Pulmonary artery endothelial cell (primary cell): Measurements from ENCODE around the gene FAM170A. TPM values are rescaled to one million over a fixed set of nuclear protein-coding genes. Genes with fewer than 3 reads are reported as not detected.

Source experiments
- DNase-seq: peaks from one replicate; pipeline ENCODE4 v3.0.0-alpha.2; 2011; ENCODE audit warnings: low read depth, low spot score
- total RNA-seq: library from RNA; depleted of rRNA; stranded (reverse); fragments of >200 nt; gene quantifications from 2 replicates; pipeline ENCODE4 v1.2.3, GENCODE V29; 2014

FAM170A gene, protein sequence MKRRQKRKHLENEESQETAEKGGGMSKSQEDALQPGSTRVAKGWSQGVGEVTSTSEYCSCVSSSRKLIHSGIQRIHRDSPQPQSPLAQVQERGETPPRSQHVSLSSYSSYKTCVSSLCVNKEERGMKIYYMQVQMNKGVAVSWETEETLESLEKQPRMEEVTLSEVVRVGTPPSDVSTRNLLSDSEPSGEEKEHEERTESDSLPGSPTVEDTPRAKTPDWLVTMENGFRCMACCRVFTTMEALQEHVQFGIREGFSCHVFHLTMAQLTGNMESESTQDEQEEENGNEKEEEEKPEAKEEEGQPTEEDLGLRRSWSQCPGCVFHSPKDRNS
- not detected in 2 replicates for total RNA-seq

DNA sequence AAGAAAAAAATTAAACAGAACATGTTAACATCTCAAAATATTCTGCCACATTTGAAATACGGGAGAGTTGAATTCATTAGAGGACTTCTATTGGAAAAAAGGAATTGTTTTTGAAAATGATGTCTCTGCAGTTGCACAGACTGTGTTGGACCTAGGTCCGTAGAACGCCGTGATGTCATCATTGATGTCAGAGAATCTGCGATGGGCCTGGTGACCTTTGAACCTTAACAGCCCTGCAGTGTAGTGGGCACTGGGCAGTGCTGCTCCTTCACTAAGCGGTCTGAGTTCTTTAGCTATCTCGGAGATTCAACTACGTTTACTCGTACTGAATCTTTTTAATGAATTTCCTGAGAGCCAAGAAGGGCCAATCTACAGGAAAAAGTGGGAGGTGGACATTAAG, at the start of gene FAM170A:
FAM170A (plus strand) TSS at position 220 of the 400 bp plus-strand sequence. CDS start 211 bp downstream, outside the sequence.
- no peak for DNase-seq

DNA sequence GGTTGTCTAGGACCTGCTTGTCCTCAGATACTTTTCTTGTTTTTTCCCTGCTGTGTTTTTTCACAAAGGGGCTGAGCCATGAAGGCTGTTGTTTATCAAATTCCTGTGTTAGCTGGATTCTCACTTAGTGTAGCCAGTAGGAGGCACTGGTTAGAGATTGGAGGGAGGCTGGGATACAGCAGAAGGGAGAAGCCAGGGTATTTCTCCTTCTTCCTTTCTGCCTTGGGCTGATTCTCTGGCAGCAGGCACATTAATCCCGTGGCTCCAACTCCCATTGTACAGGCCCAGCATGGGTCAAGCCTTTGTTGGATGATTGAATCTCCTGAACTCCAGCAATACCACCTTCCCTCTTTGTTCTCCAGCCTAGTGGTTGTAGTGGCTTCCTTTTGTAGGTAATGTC, 46.4 kb upstream of the FAM170A start:
- no peak for DNase-seq

DNA sequence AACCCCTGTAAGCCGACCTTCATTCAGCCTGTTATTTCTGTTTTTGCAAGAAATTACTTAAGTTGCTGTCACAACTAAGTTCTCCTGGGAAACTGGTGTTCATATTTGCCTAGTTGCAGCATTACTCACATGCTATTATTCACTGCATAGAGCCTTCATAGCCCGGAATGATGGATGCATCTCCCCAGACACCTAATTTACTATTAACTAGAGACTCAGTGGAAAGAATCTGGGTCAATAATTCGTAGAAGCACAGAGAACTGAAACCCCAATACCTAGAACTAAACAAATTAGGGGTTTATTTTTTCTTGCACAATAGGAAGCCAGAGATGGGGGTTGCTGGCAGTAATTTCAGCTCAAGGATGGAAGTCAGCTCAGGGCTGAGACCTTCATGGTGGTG, 45.7 kb upstream of the FAM170A start:
- DNase-seq: no peak

DNA sequence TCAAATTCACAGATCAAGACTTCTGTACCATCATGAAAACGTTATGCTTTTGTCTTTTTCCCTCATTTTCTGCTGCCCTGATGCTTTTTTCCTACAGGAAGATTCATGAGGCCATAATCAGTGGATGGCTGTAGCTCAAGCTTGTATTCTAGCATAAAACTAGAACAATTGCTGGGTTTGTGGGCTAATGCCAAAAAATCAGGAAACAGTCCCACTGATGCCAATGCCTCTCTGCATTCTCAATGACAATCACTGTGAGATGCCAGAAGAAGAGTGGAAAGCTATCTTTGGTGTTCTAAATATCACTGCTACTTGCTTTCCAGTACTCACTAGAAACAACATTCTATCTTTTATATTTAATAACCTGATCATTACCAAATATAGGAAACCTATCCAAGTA, 33.3 kb upstream of the FAM170A start:
- DNase-seq: no peak

DNA sequence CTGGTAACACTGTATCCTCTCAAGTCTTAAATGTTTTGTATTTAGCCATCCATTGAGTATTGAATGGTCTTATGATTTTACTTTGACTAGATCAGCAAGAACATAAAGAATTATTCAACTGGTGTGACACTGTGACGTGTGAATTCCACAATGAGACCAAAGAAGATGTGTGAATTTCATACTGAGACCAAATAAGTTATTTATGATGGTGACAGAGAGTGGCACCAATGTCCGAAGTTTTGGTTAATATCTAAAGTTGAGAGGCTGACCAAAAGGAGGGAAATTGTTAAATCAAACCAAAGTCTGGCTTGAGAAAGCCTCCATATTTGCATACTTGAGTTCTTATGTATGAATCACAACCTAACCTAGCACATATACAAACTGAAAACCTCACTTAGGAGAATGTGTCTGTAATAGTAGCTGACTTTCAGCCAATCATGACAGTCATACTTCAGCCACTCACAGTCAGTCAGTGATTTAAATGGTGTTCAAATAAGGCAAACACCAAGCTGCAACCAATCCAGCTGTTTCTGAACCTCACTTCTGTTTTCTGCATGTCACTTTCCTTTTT, 31.5 kb upstream of the FAM170A start:
- DNase-seq: no peak

DNA sequence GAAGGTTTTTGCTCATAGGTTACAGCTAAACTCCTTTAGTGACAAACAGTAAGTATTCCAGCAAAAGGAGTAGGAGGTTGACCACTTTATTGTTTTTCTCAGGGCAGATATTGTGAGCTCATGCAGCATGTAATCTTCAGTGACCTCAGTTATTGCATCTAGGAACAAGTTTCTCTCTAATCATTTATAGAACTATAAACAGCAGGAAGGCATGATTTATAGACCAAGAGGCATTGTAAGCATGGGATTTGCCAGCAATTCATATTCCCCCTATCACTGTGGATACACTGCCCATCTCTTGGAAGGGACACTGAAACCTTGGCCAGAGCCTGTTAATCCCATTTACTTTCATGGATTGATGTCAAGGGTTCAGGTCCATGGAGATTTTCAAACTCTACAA, 15.4 kb upstream of the FAM170A start:
- no peak for DNase-seq

DNA sequence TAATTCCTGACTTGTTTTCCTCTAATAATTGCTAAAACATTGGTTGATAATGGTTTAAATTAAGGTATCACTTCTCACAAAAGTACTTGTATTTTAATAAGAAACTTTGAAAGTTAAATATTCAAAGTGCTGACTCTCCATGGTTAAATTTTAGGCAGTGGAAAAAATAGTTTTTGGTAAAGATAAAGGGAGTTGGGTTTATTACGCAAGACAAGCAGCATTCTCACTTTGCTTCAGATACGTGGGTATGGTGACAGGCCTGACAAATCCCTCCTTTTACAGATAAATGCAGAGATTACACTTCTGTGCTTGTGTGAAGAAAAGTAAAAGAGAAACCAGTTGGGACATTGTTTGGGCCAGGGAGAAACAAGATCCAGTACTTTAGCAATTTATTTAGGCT, 14.5 kb upstream of the FAM170A start:
- no peak for DNase-seq

DNA sequence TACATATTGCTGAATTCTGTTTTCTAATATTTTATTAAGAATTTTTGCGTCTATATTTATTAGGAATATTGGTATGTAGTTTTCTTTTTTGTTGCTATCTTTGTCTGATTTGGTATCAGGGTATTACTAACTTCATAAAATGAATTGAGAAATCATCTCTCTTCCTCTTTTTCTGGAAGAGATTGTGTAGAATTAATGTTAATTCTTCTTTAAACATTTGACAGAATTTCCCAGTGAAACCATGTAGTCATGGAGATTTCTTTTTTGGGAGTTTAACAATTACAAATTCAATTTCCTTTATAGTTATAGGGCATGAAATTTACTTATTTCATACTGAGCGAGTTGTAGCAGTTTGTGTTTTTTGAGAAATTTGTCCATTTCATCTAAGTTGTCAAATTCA, 3.3 kb upstream of the FAM170A start:
- no peak for DNase-seq

DNA sequence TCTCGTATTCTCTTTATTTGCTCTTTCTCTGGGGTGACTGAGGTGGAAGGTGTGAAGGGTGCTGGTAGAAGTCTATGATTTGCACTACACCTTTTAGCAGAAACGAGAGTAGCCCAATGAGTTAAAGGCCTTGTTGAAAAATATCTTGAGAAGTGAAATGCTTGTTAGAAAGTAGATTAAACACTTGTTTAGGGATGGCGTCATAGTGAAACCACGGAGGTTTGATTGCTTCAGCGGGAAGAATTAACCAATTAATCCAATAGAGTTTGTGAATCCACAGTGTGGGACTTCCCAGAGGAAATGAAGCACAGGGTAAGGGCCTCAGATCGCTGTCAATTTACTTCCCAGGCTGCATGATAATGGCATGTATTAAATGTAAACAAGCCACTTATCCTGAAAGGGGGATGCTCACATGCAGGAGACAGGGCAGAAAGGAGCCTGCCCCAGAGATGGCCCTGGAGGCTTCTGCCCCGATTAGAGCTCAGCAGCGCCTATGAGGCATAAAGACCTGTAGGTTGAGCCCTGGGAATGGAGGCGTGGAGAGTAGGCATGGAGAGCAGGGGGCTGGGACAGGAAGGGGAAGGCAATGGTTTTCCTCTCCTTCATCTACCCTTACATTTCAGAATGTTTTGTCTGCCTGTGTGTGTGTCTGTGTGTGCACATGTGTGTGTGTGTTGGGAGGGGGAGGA, 1.5 kb downstream of the FAM170A start:
- DNase-seq: no peak

DNA sequence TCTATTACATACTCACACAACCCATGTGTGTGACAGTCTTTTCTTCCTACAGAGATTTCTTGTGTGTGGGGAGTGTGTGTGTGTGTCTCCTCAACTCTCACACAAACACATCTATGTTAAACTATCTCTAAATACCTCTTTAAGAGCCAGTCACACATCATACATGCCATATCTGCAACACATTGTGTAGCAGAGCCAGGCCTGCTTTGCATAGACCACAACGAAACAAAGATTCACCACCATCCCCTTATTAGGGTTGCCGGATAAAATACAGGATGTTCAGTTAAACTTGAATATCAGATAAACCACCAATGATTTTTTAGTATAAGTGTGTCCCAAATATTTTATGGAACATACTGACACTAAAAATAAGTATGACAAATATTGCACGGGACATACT, 2.3 kb downstream of the FAM170A start:
- no peak for DNase-seq

DNA sequence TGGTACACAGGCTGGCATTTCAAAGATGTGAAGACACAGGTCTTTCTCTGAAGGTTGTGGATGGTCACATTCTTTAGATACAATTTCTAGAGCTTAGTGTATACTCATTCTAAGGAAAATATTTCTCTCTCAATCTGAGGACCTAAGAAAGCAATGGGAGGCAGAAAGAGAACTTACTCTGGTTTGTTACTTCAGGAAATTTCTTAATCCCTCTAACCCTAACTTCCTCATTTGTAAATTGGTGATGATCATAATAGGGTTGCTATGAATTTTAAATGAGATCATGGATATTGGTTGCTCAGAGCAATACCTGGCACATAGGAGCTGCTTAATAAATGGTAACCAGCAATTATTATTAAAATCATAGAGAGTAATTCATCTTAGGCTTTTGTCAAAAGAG, 22.1 kb downstream of the FAM170A start:
- DNase-seq: no peak

DNA sequence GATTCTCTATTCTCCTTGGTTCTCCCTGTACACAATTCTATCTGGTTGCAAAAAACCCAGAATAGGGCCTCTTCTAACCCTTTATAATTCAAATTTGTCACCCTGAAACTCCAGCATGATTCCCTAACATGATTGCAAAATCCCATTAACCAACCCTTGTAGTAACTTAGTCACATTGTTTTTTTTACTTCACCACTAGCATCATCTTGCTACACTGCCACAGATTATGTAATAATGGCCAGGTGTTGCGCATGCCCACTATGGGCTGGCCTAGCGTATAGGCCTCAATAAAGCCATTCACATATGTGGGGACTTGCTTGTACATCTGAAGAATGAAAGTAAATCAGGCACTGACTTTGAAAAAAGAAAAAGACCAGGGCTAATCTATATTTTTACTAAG, 25.7 kb downstream of the FAM170A start:
- DNase-seq: no peak

DNA sequence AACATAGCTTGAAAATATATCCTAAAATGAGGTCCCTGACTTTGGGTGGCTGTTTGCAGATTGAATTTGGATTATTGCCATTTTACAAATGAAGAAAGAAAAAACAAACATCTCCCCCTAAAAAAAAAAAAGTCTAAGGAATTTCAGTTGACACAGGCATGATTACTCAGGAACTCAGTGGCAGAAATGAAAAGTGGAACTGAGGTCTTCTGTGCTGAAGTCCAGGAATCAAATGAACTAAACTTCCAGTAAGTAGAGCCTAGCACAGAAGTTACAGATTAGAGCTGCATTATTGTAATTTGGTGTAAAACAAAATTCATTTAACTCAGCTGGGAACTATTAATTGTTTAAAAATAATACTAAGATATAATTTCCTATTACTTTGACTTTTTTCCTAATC, 26.7 kb downstream of the FAM170A start:
- no peak for DNase-seq

DNA sequence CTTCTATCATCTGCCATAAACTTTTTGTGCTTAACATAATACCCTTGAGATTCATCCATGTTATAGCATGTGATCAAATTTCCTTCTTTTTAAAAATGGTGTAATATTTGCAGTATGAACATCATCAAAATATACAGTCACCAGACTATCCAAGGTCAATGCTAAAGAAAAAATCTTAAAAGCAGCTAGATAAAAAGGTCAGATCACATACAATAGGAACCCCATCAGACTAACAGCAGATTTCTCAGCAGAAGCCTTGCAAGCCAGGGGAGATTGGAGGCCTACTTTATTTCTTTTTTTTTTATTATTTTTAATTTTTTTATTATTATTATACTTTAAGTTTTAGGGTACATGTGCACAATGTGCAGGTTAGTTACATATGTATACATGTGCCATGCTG, 37.2 kb downstream of the FAM170A start:
- no peak for DNase-seq

DNA sequence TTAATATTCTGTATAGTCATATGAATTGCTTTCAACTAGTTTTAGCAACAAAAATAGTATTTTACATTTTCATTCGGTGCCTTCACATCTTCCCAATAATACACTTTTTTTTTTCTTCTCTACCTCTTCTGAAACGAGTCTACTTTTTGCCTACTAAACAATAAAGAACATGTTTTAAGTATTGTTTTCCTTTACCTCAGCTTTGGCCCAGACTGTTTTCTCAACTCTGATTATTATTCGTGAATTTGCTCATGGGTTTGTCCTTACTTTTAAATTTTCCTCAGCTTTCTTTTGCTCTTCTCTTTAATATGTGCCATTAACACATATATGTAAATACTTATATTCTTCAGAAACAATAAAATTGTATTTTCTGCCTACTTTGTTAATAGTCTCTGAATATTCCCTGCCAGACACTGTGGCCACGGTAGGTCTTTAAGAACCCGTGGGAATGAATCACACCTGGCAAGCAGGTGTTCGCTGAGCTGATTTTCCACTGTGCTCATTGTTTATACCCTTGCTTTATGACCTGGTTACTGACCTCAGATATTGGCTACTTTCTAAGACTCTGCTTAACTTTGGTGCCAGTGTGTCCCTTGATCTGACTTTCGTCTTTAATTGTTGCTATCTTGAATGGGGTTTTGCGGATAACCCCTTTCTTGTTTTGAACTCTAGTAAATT, 49.1 kb downstream of the FAM170A start:
- no peak for DNase-seq

DNA sequence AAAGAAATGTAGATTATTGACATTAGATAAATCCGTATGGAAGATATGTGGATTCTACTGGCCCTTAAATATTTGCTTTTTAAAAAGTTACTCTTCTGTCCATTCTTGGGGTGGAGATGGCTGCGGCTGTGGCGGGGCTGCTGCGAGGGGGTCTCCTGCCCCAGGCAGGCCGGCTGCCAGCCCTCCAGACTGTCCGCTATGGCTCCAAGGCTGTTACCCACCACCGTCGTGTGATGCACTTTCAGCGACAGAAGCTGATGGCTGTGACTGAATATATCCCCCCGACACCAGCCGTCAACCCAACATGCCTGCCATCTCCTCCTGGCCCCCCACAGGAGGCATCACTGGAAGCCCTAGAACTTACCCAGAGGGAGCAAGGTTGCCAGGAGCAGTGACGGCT, 50.7 kb downstream of the FAM170A start:
- no peak for DNase-seq

DNA sequence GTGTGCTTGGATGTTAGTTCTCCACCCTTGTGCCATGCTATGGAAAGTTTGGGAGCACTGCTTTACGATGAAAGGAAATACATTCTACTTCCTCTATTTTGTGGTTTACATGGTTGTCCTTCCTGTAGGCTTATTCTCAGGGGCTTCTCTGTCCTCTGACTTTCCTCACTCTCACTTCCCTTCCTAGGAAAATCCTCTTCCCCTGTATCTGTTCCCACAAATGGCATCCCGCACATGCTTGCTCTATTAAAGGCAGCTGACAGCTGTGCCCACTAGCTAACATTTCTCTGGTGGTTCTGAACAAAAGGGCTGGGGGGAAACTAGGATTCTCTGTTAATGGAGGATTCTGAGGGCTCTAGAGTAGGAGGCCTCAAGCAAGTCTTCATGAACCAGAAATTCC, 52.4 kb downstream of the FAM170A start:
- no peak for DNase-seq

DNA sequence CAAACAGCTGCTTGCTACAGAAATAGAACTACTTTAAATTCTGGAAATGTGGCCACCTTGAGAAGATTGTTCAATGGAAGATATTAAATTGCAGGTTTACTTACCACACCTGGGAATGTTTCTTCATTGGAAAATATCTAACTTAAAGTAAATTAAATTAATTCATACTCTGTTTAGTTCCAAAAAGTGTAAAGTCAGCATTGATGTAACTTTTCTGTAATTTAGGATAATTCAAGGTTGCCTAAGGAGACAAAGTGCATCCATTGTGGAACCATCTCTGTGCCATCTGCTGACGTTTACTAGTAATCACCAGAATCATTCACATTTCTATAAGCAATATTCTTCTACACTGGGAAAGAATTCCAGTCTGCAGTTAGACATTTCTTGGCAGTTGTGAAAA, 53.0 kb downstream of the FAM170A start:
- DNase-seq: no peak
